Aorta (tissue), 5 donors: Measurements from ENCODE around the gene GATAD2A. TPM values are rescaled to one million over a fixed set of nuclear protein-coding genes. Genes with fewer than 3 reads are reported as not detected.
"Not testable (repeated sequence)": the region's sequence is repeated elsewhere in the genome, so short reads cannot be mapped to it uniquely, and the experiment has no call there.

Experiments
- ATAC-seq: fragments of 200-7000 bp; cut with Tn5 transposase; one replicate; pipeline ENCODE4 v1.9.1; 2022; ENCODE audit warnings: moderate library complexity; ENCODE audit not compliant: low FRiP score
- DNase-seq, 2 donors: peaks; one replicate each; pipeline ENCODE4 v3.0.0-alpha.2; 2020
- H3K27ac ChIP-seq, 2 donors: one replicate each; pipeline ENCODE4 v1.5.1; 2013; ENCODE audit warnings: low read length in 2 of 2, mild to moderate bottlenecking in 2 of 2, moderate library complexity in 2 of 2, control low read depth in 1 of 2, inconsistent platforms in 1 of 2, low read depth in 1 of 2
- H3K27me3 ChIP-seq, 2 donors: one replicate each; pipeline ENCODE4 v1.6.1; 2013; ENCODE audit warnings: control low read depth in 1 of 2, low read length in 1 of 2, mild to moderate bottlenecking in 1 of 2, moderate library complexity in 1 of 2; ENCODE audit not compliant: insufficient read depth in 2 of 2, control insufficient read depth in 1 of 2
- H3K36me3 ChIP-seq, 2 donors: one replicate each; pipeline ENCODE4 v1.6.1; 2013; ENCODE audit warnings: control low read depth in 1 of 2, low read length in 1 of 2, mild to moderate bottlenecking in 1 of 2; ENCODE audit not compliant: insufficient read depth in 2 of 2, control insufficient read depth in 1 of 2
- H3K4me1 ChIP-seq, 2 donors: one replicate each; pipeline ENCODE4 v1.6.1; 2013; ENCODE audit warnings: low read length in 2 of 2, control low read depth in 1 of 2, mild to moderate bottlenecking in 1 of 2, moderate library complexity in 1 of 2; ENCODE audit not compliant: insufficient read depth in 2 of 2, control insufficient read depth in 1 of 2
- H3K4me3 ChIP-seq, 2 donors: one replicate each; pipeline ENCODE4 v1.5.1; 2013; ENCODE audit warnings: low read length in 2 of 2, control low read depth in 1 of 2, mild to moderate bottlenecking in 1 of 2
- H3K9me3 ChIP-seq: one replicate; pipeline ENCODE4 v1.6.1; 2013; ENCODE audit warnings: mild to moderate bottlenecking, low read length; ENCODE audit not compliant: control insufficient read depth
- WGBS, 2 donors: extraction: QIAGEN DNeasy Blood & Tissue Kit; methylation state at CpG; one replicate each; pipeline ENCODE4 v1.1.7; 2013; 5-methylcytosine and 5-hydroxymethylcytosine counted together
- intact Hi-C, 2 donors: fragments of 100-400 bp; cut with DNase I; formaldehyde crosslinking; loops; one replicate each; pipeline versions ENCODE4 v1.14.2 to v1.15.0; 2022
- polyA plus RNA-seq, 2 donors: library from polyadenylated mRNA; stranded (reverse); fragments of 200-250 nt; gene quantifications; one replicate each; pipeline ENCODE4 v1.2.3, GENCODE V29; 2013
- total RNA-seq, 2 donors: library from RNA; stranded (reverse); fragmentation: NEBNext Ultra II Directional; extraction: Animal tissue kit (Norgen Biotek cat#: 25700); gene quantifications; one replicate each; pipeline ENCODE4 v1.2.1, GENCODE V29; 2021
- donor health status: healthy with polysubstance abuse.
- donor health status: Bipolar disorder and iron deficiency.
- donor health status: DM: no; HTN: no; CAD: no.
- donor health status: DM: no; HTN: no; CAD: no.
- donor health status: DM: yes; HTN: yes; CAD: no.

The GATAD2A gene
- total and polyA plus RNA-seq, 4 donors = 17.9 to 86.7 (median 50.7) TPM

GRCh38 chr19:19371059-19371458 lies 34.4 kb upstream of the GATAD2A start:
- Histone ChIP-seq H3K27me3 (no peaks in the 10 kb centered on the region), H3K4me1 (peaks cover 0 to 4% of the 10 kb centered on the region in 2 donors), H3K27ac (no peak overlapping the region), H3K36me3 (no peaks in the 10 kb centered on the region), H3K4me3 (no peak overlapping the region), H3K9me3 (no peaks in the 10 kb centered on the region)
- WGBS, 2 donors = 81 to 84% methylated on average over 8 of the region's 8 CpGs
- intact Hi-C loops = no loop called here
- DNase-seq (no peak), ATAC-seq (no peak)

GRCh38 chr19:19372656-19373416 lies 32.6 kb upstream of the GATAD2A start:
- WGBS, 2 donors = 75 to 76% methylated on average over 8 of the region's 8 CpGs
- Histone ChIP-seq H3K36me3 (no peaks in the 10 kb centered on the region), H3K27me3 (no peaks in the 10 kb centered on the region), H3K4me1 (peaks cover 0 to 4% of the 10 kb centered on the region in 2 donors), H3K4me3 (no peak overlapping the region), H3K27ac (no peak overlapping the region), H3K9me3 (no peaks in the 10 kb centered on the region)
- DNase-seq (peak in 1 of 2 donors; percentile 87), ATAC-seq (peak; percentile 80)
- intact Hi-C loops = no loop called here

- Histone ChIP-seq H3K27me3 (no peaks in the 10 kb centered on the region), H3K27ac (no peak overlapping the region), H3K9me3 (no peaks in the 10 kb centered on the region), H3K4me1 (peaks cover 0 to 4% of the 10 kb centered on the region in 2 donors), H3K36me3 (no peaks in the 10 kb centered on the region), H3K4me3 (no peak overlapping the region)
- WGBS, 2 donors = 79% methylated on average over 2 of the region's 2 CpGs
- DNase-seq (no peak), ATAC-seq (no peak)
- intact Hi-C loops = no loop called here
These were observed 25.9 kb upstream of the GATAD2A start for GRCh38 chr19:19379527-19379926.

- H3K4me1 ChIP-seq, H3K27me3 ChIP-seq, DNase-seq, H3K27ac ChIP-seq, ATAC-seq, H3K9me3 ChIP-seq, H3K36me3 ChIP-seq, H3K4me3 ChIP-seq, intact Hi-C loops: not testable (repeated sequence)
- WGBS, 2 donors = 89% methylated on average over 12 of the region's 12 CpGs
These were observed 25.2 kb upstream of the GATAD2A start for GRCh38 chr19:19380316-19380715.

- WGBS, 2 donors = 76 to 80% methylated on average over 11 of the region's 11 CpGs
- no peaks in the 10 kb centered on the region for H3K4me1 ChIP-seq
- no peaks in the 10 kb centered on the region for H3K9me3 ChIP-seq
- H3K27me3 ChIP-seq = no peaks in the 10 kb centered on the region
- no peak for ATAC-seq
- intact Hi-C loops = no loop called here
- DNase-seq = no peak
- H3K4me3 ChIP-seq = no peak overlapping the region
- no peak overlapping the region for H3K27ac ChIP-seq
- no peaks in the 10 kb centered on the region for H3K36me3 ChIP-seq
These were observed 24.2 kb upstream of the GATAD2A start for GRCh38 chr19:19381007-19381926.

- WGBS, 2 donors = 96 to 99% methylated on average over 8 of the region's 8 CpGs
- Histone ChIP-seq H3K27ac (no peak overlapping the region), H3K9me3 (no peaks in the 10 kb centered on the region), H3K4me3 (no peak overlapping the region), H3K27me3 (no peaks in the 10 kb centered on the region), H3K36me3 (no peaks in the 10 kb centered on the region), H3K4me1 (no peaks in the 10 kb centered on the region)
- no peak for DNase-seq
- ATAC-seq = no peak
- intact Hi-C loops = no loop called here
These were observed 23.4 kb upstream of the GATAD2A start for GRCh38 chr19:19382118-19382517.

GRCh38 chr19:19384486-19384885 lies 21.0 kb upstream of the GATAD2A start:
- Histone ChIP-seq H3K9me3 (no peaks in the 10 kb centered on the region), H3K27ac (no peak overlapping the region), H3K4me3 (peak overlapping the region in 1 of 2 donors; percentile 39), H3K27me3 (no peaks in the 10 kb centered on the region), H3K36me3 (no peaks in the 10 kb centered on the region), H3K4me1 (no peaks in the 10 kb centered on the region)
- no peak for DNase-seq
- intact Hi-C loops = no loop called here
- WGBS, 2 donors = 41 to 64% methylated on average over 13 of the region's 13 CpGs
- no peak for ATAC-seq

GRCh38 chr19:19385131-19385895 lies 20.2 kb upstream of the GATAD2A start:
- DNase-seq (peak; percentile 100), ATAC-seq (peak; percentile 98)
- H3K36me3 ChIP-seq = no peaks in the 10 kb centered on the region
- peak overlapping the region; percentile 65 to 86 for H3K4me3 ChIP-seq
- intact Hi-C loops = loop anchor here in 1 of 2 donors (1.0 kb wide), 1 partner anchor 20 kb away; the partner anchor contains the start of gene GATAD2A
- no peaks in the 10 kb centered on the region for H3K27me3 ChIP-seq
- no peaks in the 10 kb centered on the region for H3K9me3 ChIP-seq
- peak overlapping the region in 1 of 2 donors; percentile 41 for H3K27ac ChIP-seq
- WGBS, 2 donors = 1% methylated on average over 68 to 75 of the region's 75 CpGs
- H3K4me1 ChIP-seq = no peaks in the 10 kb centered on the region
